Middle frontal gyrus (tissue), 1 donor: ENCODE results near the gene CFAP70.
"Not testable (repeated sequence)": the region's sequence is repeated elsewhere in the genome, so short reads cannot be mapped to it uniquely, and the experiment has no call there.

Experiments used
- DNase-seq: peaks from one replicate; pipeline ENCODE4 v3.0.0-alpha.2; 2015; ENCODE audit warnings: low spot score; ENCODE audit errors: extremely low spot score

The CFAP70 gene

DNA sequence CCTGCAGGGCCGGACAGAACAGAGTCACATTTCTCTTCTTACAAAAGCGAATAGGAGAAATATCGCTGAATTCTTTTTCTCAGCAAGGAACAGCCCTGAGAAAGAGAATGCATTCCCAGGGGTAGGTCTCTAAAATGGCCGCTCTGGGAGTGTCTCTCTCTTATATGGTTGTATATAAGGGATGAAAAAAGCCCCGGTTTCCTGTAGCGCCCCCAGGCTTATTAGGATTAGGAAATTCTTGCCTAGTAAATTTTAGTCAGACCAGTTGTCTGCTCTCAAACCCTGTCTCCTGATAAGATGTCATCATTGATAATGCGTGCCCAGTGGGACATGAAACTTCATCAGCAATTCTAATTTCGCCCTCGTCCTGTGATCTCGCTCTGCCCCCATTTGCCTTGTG lies 100.1 kb downstream of the CFAP70 start:
- DNase-seq = not testable (repeated sequence)

DNA sequence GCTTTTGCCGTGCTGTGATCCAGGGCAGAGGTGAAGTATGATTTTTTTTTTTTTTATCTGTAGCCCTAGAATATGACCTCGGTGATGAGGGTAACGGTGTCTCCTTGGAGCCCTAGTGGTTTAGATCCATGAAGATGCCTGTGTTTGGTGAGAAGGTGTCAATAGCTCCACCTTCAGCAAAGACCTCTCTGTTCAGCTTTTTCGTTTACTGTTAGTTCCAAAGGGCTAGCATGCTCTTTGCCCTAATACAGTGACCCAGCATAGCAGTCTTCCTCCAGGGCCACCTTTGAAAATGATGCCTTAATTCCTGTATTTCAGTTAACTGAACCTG lies 105.5 kb downstream of the CFAP70 start:
- DNase-seq = no peak

DNA sequence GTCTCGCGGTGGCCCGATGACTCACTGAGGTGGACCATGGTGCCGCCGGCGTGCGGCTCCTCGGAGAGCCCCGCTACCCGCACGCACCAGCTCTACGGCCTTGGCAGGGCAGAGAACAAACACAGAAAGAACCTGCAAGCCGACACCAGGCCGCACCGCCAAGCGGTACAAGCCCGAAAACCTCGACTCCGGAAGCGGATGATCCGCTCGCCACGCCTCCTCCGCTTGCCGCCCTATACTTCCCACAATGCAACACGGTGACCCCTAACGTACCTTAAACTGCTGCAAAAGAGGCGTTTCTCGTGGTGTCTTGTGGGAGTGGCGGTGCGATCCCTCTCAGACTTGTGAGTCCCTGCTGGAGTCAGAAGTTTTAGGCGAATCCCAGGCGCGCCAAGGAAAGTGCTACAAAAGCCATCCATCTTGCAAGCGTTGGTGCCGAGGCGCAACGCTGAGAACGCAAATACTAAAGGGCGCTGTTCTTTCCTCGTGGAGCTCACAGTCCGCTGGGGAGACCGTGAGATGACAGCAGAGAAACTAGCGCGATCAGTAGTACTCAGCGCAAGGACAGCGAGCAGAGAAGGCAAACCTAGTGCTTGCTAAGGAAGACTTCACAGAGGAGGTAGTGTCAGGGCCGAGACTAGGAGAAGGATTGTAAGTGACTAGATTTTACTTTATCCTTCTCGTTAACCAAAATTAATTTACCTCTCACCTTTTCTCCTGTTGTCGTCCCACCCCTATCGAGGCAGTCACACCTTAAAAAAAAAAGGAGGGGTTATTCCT lies 106.0 kb downstream of the CFAP70 start, which contains the start of gene MRPS16:
TSS of gene MRPS16 (minus strand) at position 200 of the 780 bp plus-strand sequence. CDS start at position 38, 162 bp downstream.
- peak; percentile 91 for DNase-seq

DNA sequence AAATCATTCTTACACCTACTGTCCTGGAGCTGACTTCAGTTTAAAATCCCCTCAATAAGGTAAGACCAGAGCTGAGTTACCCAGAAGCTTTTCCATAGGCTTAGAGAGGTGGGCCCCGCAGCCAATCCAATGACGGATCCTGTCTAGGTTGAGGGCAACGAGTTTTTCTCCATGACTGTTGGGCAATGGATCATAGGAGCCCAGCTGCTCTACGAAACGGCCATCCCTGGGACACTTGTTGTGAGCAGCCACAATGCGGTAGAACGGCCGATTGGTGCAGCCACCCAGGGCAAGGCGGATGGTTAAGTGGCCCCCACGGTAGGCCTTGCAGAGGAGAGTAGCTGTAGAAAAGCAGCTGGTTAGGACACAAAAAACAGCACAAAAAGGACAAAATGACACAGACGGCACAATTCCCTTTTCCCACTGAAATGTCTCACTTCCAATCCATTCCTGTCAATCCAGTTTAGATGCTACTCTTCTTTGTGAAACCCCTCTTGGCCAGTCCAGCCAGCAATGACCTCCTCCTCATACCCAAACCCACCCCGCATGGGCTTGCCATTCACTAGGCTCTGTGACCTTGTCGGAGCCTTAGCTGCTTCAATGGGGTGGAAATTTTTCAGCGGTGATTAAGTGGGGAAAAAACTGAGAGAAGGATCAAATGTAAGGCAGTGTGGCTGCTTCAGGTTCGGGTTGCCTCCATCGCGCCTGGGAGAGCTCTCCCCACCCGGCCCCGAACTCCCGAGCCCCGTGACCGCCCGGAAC lies 106.8 kb downstream of the CFAP70 start:
- DNase-seq = no peak

DNA sequence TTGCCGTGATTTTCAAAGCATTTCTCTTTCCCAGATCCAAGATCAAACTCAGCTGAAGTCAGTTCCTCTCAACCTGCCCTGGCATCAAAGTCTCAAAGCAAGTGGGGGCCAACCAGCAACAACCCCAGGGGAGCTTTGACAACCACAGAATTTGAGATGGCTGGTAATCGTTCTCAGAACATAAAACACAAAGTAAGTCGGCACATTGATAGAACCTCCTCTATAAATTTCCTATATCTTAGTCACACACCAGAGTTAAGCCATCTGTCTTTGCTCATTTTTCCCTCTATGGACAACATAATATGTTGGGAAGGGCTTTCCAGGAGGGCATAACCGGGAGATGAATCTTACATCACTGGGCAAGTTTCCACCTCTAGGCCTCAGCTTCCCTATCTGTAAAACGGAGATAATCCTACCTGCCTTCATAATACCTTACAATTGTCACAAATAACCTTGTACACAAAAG lies 110.4 kb downstream of the CFAP70 start:
- DNase-seq = no peak

DNA sequence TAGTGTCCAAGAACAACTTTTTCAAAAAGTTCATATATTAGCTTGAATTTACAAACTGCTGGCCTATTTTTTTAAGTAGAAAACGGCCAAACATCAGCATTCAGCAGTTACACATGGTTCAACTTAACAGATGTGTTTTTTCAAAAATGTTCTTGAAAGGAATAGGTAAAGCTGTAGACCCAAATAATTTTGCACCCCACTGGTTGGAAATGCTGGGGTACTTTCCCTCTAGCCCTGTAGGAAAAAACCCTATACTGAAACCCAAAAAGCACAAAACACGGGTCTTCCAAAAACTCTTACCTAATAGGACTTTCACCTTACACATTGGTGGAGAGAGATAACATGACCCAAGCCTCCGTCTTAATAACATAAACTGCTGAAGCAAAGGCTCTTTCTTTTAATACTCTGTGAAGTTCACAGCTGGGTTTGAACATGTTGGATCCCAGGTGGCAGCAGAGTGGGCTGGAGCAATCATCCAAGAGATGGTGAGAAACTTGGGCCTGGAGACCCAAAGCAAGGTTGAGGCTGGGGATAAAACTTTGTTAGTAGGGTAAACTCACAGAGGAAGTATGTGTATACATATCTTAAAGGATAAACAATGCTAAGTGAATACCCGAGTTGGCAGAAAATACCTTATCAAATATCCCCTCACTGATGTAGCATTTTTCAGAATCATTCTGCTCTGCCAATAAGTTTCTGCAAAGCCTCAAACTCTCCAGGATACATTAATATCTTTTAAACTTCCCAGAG lies 111.0 kb downstream of the CFAP70 start:
- no peak for DNase-seq

DNA sequence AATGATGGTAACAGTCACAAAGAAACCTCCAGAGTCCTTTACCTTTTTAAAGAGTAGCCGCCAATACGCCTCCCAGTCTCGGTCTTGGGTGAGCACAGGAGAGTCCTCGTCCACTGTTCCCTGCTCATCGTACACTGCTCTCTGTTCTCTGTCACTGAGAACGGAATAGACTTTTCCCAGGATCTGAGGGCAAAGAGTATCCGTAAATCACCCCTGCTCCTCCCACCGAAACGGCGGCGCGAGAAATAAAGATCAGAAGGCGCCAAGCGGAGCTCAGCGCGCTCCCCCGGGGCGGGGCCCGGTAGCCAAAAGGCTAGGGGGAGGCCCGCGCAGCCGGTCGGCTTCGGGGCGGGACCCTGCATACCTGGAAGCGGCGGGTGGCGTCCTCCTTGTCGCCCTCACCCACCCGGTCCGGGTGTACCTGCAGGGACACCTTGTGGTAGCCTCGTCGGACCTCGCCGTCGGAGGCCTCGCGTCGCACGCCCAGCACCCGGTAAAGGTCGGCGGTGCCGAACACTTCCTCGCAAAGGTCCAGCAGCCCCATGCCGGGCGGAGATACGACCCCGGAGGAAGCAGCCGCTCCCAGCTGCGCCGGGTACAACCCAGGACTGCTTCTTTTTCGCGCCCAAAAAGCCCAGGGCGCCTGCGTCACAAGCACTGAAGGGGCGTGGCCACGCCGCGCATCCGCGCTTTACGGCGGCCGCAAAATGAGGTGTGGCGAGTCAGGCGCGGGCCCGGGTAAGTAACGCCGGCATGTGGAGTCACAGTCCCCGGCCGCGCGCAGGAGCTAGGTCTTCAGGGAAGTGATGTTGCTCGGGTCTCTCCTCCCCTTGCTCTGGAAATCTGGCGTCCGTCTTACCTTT lies 111.8 kb downstream of the CFAP70 start, which contains the start of gene DNAJC9:
TSS of gene DNAJC9 (minus strand) at position 610 of the 863 bp plus-strand sequence. CDS start at position 544, 66 bp downstream.
- peak; percentile 87 for DNase-seq

DNA sequence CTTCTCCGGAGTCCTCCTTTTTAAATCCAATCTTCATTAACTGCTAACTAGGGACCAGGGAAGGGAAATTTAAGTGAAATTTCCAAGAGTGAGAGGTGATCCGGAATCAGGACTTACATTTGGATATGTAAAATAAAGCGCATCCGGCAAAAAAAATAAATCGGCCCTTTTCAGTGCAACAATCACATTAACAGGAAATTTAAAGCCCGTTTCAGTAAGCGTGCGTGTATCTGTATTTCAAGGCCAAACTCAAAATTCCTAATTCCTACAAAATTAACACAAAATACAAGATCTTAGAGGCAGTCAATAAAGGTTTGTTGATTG lies 112.4 kb downstream of the CFAP70 start:
- DNase-seq = no peak

DNA sequence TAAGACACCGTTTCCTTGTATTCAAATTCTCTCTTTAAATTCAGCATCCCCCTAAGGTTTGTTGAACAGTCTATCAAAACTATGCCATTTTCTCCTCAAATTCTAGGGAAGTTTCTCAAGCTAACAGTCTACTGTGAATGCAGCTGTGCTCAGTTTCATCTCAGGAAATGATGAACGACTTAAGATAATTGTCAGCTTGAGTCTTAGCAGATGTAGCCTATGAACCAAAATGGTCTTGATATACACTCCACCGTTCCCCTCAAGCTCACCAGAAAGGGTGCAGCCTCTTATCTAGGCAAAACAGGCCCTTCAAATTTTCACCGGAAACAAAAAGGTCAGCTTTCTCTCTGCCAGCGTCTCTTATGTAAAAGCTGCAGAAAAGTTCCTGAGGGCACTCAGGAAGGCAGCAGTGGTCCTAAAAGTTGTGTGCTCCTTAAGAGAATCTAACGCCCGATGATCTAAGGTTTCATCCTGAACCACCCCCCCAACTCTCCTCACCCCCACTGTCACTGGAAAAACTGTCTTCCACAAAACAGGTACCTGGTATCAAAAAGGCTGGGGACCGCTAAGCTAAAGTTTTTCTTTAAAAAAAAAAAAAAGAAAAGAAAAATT lies 113.7 kb downstream of the CFAP70 start:
- no peak for DNase-seq

DNA sequence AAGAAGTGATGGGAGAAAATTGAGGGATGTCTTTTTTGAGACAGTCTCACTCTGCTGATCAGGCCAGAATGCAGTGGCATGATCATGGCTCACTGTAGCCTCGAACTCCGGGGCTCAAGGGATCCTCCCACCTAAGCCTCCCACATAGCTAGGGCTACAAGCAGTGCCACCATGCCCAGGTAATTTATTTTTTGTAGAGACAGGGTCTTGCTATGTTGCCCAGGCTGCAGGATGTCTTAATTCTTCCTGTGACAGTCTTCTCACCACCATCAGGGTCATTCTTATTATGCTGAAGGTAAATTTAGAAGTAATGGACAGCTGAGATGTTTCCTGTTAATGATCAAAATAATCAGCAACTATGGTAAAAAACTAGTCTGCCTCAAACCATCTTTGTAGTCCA lies 118.8 kb downstream of the CFAP70 start:
- no peak for DNase-seq

DNA sequence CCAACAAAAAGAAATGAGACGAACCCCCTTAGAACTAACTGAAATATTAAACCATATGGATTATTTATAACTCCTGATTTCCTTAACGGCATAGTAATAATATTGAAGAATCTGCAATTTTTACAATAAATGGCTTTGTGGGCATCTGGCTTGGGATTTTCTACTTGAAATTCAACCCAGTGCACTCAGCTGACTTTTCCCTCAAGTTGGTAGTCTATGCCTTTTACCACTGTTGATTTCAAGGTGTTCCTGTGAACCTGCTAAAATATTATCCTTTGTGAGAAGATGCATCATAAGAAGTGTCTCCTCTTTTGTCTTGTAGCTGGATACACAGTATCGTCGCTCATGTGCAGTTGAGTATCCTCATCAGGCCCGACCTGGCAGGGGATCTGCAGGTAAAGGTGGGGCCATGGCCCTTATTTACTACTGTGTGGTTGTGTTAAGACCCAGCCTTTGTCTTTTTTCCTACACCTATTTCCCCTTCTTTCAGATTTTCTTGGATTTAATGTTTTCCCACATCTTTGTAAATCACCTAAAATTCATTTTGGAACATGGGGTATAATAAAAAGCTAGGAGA lies 119.6 kb downstream of the CFAP70 start:
- no peak for DNase-seq

DNA sequence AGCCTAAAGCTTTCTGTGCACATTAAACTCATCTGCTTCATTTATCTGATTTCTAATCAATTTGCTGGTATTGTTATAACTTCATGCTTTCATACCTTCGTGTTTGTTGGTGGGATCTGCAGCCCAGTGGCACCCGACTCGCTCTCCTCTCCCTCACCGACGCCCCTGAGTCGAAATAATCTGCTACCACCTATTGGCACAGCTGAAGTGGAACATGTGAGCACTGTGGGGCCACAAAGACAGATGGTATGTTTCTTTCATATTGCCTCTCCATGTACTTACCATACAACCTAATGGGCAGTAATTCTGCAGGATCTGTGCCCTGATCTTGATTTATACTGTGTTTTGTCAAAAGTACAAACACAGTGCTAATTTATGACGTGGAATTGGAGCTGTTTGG lies 124.0 kb downstream of the CFAP70 start:
- no peak for DNase-seq

DNA sequence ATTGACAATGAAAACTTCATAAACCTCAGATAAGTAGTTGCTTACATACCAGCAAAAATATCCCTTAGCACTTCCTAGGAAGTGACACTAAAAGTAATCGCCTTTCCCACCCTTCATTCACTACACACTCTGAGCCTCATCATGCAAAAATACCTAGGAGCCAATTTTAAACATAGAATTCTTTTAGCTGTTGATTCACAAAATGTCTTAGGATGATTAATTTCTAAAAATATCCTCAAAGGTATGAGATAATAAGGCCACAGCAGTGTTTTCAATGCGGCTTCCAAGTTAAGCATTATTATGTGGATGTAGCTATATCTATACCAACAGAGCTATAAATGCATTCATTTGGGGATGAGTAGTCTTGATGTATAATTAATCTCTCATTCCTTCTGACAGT lies 124.8 kb downstream of the CFAP70 start:
- no peak for DNase-seq

DNA sequence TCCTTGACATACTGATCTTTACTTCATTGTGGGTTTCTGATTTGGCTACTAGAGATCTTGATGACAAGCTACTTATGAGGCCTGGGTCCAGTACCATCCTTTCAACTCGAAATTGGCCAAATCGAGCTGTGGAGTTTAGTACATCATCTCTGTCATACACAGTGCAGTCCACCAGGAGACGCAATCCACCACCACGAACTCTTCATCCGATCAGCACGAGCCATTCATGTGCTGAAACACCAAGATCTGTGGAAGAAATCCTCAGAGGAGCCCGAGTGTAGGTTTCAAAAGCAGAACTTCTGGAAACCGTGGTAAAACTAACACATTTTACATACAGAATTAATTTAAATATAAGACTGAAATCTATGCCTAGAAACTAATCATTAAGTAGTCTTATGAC lies 125.8 kb downstream of the CFAP70 start:
- no peak for DNase-seq

DNA sequence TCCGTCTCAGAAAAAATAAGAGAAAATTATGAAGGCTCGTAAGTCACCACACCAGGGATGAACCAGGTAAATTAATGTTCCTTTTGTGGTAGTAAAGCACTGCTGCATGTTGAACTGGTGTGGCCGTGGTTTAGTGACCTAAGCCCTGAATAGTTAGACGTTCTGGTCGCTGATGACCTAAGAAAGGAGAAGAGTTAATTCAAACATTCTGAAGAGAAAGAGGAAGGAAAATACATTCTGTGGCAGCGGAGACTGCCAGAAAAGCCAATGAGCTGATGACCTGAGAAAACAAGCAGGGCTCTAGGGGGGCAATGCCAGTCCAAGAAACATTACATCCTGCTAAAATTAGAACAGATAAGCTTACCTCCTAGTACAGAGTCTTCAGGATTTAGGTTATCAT lies 129.1 kb downstream of the CFAP70 start:
- DNase-seq = no peak

DNA sequence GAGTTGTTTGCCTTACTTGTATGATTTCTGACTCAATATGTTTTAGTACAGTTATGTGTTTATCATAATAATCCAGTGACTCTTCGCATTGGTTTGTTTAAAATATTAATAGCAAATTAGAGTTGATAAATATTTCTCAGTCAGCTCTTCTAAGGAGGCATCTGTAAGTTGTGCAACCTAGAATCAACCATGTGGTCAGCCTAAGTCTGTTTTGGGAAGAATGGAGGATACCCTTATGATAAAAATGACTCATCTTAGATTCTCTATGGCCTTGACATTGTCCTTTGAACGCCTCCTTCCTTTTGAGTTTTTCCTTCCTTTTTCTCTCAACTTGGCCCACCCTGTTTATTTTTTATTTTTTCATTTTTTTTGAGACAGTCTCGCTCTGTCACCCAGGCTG lies 130.4 kb downstream of the CFAP70 start:
- no peak for DNase-seq

DNA sequence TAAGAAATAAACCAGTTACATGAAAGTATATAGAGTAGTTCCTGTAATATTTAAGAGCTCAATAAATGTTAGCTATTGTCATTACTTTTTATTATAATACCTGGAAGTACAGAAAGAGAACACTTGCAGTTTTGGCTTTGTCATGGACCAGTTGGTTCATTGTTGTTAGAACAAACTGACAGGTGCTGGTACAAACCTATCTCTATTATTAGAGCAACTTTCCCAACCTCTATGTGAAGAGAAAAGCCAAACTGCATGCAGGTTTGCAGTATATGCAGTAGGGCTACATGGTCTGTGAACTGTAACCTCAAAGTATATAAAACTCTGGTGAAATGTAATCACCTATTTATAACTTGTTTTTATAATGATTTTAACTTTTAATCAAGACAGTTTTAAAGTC lies 132.0 kb downstream of the CFAP70 start:
- DNase-seq = no peak

DNA sequence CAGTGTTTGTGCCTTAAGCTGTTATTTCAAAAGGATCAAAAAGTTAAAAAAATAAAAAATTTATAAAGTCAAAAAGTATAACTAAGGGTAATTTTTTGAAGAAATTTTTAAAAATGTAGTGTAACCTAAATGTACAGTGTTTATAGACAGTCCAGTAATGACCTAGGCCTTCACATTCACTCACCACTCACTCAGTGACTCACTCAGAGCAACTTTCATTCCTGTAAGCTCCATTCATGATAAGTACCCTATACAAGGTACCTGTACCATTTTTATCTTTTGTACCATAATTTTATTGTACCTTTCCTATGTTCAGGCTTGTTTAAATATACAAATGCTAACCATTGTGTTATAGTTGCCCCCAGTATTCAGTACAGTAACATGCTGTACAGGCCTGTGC lies 133.1 kb downstream of the CFAP70 start:
- DNase-seq = no peak

DNA sequence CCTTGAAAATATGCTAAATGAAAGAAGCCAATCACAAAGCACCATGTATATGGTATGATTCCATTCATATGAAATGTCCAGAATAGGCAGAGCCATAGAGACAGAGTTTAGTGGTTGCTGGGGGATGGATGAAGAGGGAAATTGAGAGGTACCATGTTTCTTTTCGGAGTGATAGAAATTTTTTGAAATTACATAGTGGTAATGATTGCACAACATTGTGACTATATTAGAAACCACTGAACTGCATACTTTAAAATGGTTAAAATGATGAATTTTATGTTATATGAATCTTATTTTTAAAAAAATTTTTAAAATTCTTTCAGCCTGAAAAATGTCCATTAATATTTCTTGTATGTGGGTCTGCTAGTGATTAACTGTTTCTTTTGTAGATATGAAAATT lies 137.7 kb downstream of the CFAP70 start:
- DNase-seq = no peak

DNA sequence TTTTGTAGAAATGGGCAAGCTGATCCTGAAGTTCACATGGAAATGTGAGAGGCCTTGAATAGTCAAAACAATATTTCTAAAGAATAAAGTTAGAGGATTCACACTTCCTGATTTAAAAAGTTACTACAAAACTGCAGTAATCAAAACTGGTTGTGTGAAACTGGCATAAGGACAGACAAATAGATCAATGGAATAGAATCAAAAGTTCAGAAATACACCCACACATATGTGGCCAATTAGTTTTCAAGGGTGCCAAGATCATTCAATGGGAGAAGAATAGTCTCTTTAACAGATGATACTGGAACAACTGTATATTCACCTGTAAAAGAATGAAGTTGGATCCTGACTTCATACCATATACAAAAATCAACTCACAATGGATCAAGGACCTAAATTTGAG lies 139.3 kb downstream of the CFAP70 start:
- no peak for DNase-seq
